Endothelial cell of umbilical vein (primary cell): ENCODE results near the gene MDFIC.

Experiments
- EZH2 ChIP-seq: IDR thresholded peaks from 2 replicates; pipeline ENCODE4 v1.6.1; 2012; ENCODE audit warnings: borderline replicate concordance, low read depth, mild to moderate bottlenecking, moderate library complexity, low read length, inconsistent platforms; ENCODE audit not compliant: severe bottlenecking
- FOS ChIP-seq: IDR thresholded peaks from 2 replicates; pipeline ENCODE4 v1.6.1; 2011; ENCODE audit warnings: mild to moderate bottlenecking, low read length, moderate library complexity, borderline replicate concordance; ENCODE audit not compliant: insufficient read depth
- POLR2AphosphoS5 ChIP-seq: IDR thresholded peaks from 2 replicates; pipeline ENCODE4 v1.6.1; 2012; ENCODE audit warnings: low read depth, mild to moderate bottlenecking, control low read depth, low read length, moderate library complexity; ENCODE audit not compliant: insufficient read depth
- TF ChIP-seq, protein P1 (sequence below), 2 donors: IDR thresholded peaks; 1 replicate in 1 of 2; 2 replicates in 1 of 2; pipeline ENCODE4 v1.5.1; 2011; ENCODE audit warnings: low read length in 2 of 2, mild to moderate bottlenecking in 2 of 2, moderate library complexity in 2 of 2, control low read depth in 1 of 2, inconsistent platforms in 1 of 2, low read depth in 1 of 2; ENCODE audit not compliant: insufficient read depth in 1 of 2; ENCODE audit errors: extremely low read depth in 1 of 2

DNA sequence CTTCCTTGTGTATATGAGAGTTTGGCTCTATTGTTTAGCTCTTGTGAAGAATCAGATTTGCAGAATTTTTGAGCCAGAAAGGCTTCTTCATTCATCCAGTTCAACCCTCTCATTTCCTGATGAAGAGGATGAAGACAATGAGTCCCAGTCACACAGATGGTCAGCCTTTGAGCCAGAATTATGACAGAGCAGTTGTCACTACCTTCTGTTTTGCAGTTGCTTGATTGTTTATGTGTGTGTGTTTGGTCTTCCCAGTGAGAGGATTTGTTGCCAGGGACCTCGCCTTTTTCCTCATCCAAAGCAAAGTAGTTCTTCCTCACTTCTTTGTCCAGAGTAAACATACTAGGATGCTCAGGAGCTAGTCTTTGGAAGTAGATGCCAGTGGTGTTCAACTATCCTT lies 15.6 kb downstream of the MDFIC start:
- TF ChIP-seq, protein P1, sequence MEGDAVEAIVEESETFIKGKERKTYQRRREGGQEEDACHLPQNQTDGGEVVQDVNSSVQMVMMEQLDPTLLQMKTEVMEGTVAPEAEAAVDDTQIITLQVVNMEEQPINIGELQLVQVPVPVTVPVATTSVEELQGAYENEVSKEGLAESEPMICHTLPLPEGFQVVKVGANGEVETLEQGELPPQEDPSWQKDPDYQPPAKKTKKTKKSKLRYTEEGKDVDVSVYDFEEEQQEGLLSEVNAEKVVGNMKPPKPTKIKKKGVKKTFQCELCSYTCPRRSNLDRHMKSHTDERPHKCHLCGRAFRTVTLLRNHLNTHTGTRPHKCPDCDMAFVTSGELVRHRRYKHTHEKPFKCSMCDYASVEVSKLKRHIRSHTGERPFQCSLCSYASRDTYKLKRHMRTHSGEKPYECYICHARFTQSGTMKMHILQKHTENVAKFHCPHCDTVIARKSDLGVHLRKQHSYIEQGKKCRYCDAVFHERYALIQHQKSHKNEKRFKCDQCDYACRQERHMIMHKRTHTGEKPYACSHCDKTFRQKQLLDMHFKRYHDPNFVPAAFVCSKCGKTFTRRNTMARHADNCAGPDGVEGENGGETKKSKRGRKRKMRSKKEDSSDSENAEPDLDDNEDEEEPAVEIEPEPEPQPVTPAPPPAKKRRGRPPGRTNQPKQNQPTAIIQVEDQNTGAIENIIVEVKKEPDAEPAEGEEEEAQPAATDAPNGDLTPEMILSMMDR (IDR thresholded peaks at IDR 0.05; ENCODE audit: extremely low read depth in 1 of 2, insufficient read depth in 1 of 2, low read depth in 1 of 2, low read length in 2 of 2), result no peak
- TF ChIP-seq EZH2 (no peak), POLR2AphosphoS5 (no peak), FOS (no peak)
